CD14-positive monocyte (primary cell): ENCODE data around the gene CTR9. TPM values are rescaled to one million over a fixed set of nuclear protein-coding genes. Genes with fewer than 3 reads are reported as not detected.
A peak's percentile ranks its signal among the peaks of the same experiment; 100 is the strongest.

Experiments
- DNase-seq, 3 donors: peaks; one replicate each; pipeline ENCODE4 v3.0.0-alpha.2; 2011 to 2022
- H2AFZ ChIP-seq: 2 replicates; pipeline ENCODE4 v1.6.0; 2012; ENCODE audit warnings: mild to moderate bottlenecking, low read depth, low read length, inconsistent platforms; ENCODE audit not compliant: insufficient read depth, poor library complexity, severe bottlenecking
- H3K27ac ChIP-seq, 2 donors: 1 replicate in 1 of 2; 2 replicates in 1 of 2; pipeline ENCODE4 v1.5.1; 2012 to 2013; ENCODE audit warnings: low read length in 2 of 2, control low read depth in 1 of 2, inconsistent platforms in 1 of 2, low read depth in 1 of 2, mild to moderate bottlenecking in 1 of 2
- H3K27me3 ChIP-seq, 2 donors: one replicate each; pipeline versions ENCODE4 v1.6.0 to v1.6.1; 2011 to 2013; ENCODE audit warnings: low read length in 2 of 2; ENCODE audit not compliant: control insufficient read depth in 2 of 2, insufficient read depth in 2 of 2
- H3K36me3 ChIP-seq, 2 donors: replicated peaks in 1 of 2; 1 replicate in 1 of 2; 2 replicates in 1 of 2; pipeline versions ENCODE4 v1.5.1 to v1.6.1; 2012 to 2013; ENCODE audit warnings: low read length in 2 of 2, control low read depth in 1 of 2, inconsistent platforms in 1 of 2, mild to moderate bottlenecking in 1 of 2; ENCODE audit not compliant: insufficient read depth in 2 of 2, control insufficient read depth in 1 of 2
- H3K4me1 ChIP-seq, 2 donors: 1 replicate in 1 of 2; 2 replicates in 1 of 2; pipeline versions ENCODE4 v1.5.1 to v1.6.1; 2012 to 2013; ENCODE audit warnings: low read length in 2 of 2, control low read depth in 1 of 2, inconsistent platforms in 1 of 2, mild to moderate bottlenecking in 1 of 2, moderate library complexity in 1 of 2; ENCODE audit not compliant: insufficient read depth in 2 of 2, control insufficient read depth in 1 of 2
- H3K4me2 ChIP-seq: replicated peaks from 2 replicates; pipeline ENCODE3; 2012; ENCODE audit warnings: low read length, moderate library complexity, mild to moderate bottlenecking; ENCODE audit not compliant: poor library complexity, severe bottlenecking; ENCODE audit errors: extremely low read depth
- H3K4me3 ChIP-seq, 3 experiments: fragments of 200-600 bp in 1 of 3; sonication (generic) in 1 of 3; replicated peaks in 1 of 3; 1 replicate in 2 of 3; 2 replicates in 1 of 3; pipeline ENCODE4 v1.5.1; 2011 to 2013; ENCODE audit warnings: low read length in 3 of 3, mild to moderate bottlenecking in 3 of 3, control low read depth in 2 of 3, low read depth in 2 of 3, inconsistent platforms in 1 of 3, moderate library complexity in 1 of 3
- H3K79me2 ChIP-seq: 2 replicates; pipeline ENCODE4 v1.6.0; 2012; ENCODE audit warnings: mild to moderate bottlenecking, control low read depth, inconsistent platforms, low read length, moderate library complexity; ENCODE audit not compliant: insufficient read depth
- H3K9ac ChIP-seq: 2 replicates; pipeline ENCODE4 v1.6.0; 2017; ENCODE audit warnings: low read length, mild to moderate bottlenecking; ENCODE audit not compliant: insufficient read depth, poor library complexity, severe bottlenecking
- H3K9me3 ChIP-seq, 2 donors: replicated peaks in 1 of 2; 1 replicate in 1 of 2; 2 replicates in 1 of 2; pipeline versions ENCODE4 v1.5.1 to v1.6.1; 2012 to 2013; ENCODE audit warnings: low read length in 2 of 2, control low read depth in 1 of 2; ENCODE audit not compliant: control insufficient read depth in 1 of 2, insufficient read depth in 1 of 2
- H4K20me1 ChIP-seq: 2 replicates; pipeline ENCODE4 v1.6.0; 2012; ENCODE audit warnings: mild to moderate bottlenecking, low read length, control low read depth, moderate library complexity; ENCODE audit not compliant: insufficient read depth
- H3K27ac Mint-ChIP-seq, 7 donors: one replicate each; pipeline ENCODE4 v1.8.0; 2020; ENCODE audit warnings: mild to moderate bottlenecking in 7 of 7, mixed read lengths in 7 of 7, moderate library complexity in 6 of 7, inconsistent platforms in 2 of 7
- H3K27me3 Mint-ChIP-seq, 3 donors: one replicate each; pipeline ENCODE4 v1.8.0; 2021 to 2022; ENCODE audit warnings: low read depth in 3 of 3, mild to moderate bottlenecking in 3 of 3, mixed read lengths in 3 of 3, moderate library complexity in 3 of 3, inconsistent platforms in 1 of 3
- H3K36me3 Mint-ChIP-seq, 2 donors: one replicate each; pipeline ENCODE4 v1.8.0; 2020; ENCODE audit warnings: mixed read lengths in 2 of 2, inconsistent platforms in 1 of 2, mild to moderate bottlenecking in 1 of 2
- H3K4me1 Mint-ChIP-seq: one replicate; pipeline ENCODE4 v1.8.0; 2020; ENCODE audit warnings: mild to moderate bottlenecking, mixed read lengths
- H3K4me3 Mint-ChIP-seq, 2 donors: one replicate each; pipeline ENCODE4 v1.8.0; 2020; ENCODE audit warnings: mild to moderate bottlenecking in 2 of 2, mixed read lengths in 2 of 2, moderate library complexity in 1 of 2
- H3K9me3 Mint-ChIP-seq, 7 donors: one replicate each; pipeline ENCODE4 v1.8.0; 2020 to 2022; ENCODE audit warnings: mixed read lengths in 7 of 7, mild to moderate bottlenecking in 6 of 7, moderate library complexity in 6 of 7, inconsistent platforms in 2 of 7
- CTCF ChIP-seq: fragments of 200-600 bp; IDR thresholded peaks from one replicate; pipeline ENCODE4 v1.8.0; 2022; ENCODE audit warnings: antibody characterized with exemption, mild to moderate bottlenecking
- WGBS: methylation state at CpG from one replicate; pipeline ENCODE4 v1.1.5; 2013; ENCODE audit warnings: missing lambda C conversion rate; ENCODE audit not compliant: insufficient coverage; 5-methylcytosine and 5-hydroxymethylcytosine counted together
- intact Hi-C, 2 donors: fragments of 100-400 bp; cut with micrococcal nuclease; formaldehyde crosslinking; loops; one replicate each; pipeline versions ENCODE4 v1.15.0 to v1.15.1; 2023
- polyA plus RNA-seq, 3 donors: library from polyadenylated mRNA; depleted of rRNA in 1 of 3; unstranded in 2 of 3; stranded (reverse) in 1 of 3; fragments of 300-500 nt in 2 of 3; fragments of >200 nt in 1 of 3; fragmentation: Illumina TruSeq in 2 of 3; gene quantifications; 1 replicate in 2 of 3; 2 replicates in 1 of 3; pipeline ENCODE4 v1.2.3, GENCODE V29; 2012 to 2021

CTR9 gene
- polyA plus RNA-seq, 3 donors = 5.0 to 37.5 (median 18.3) TPM

DNA sequence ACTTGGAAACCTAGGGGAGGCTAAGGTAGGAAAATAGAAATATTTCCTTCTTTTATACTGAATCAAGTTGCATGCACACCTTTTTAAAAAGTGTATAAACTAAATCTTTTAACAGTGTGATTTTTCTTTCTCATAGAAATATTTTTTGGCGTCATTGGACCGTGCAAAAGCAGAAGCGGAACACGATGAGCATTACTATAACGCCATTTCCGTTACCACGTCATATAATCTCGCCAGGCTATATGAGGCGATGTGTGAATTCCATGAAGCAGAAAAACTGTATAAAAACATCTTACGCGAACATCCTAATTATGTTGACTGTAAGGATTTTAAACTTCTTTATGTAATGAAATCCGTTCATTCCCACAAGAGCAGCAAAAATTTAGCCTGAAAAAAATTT lies 13.4 kb downstream of the CTR9 start:
- H3K4me2 ChIP-seq = no peak overlapping the region
- no peak overlapping the region for H3K27ac ChIP-seq
- H3K27me3 Mint-ChIP-seq = no peaks in the 10 kb centered on the region
- no peak for TF ChIP-seq CTCF
- H3K79me2 ChIP-seq = no peaks in the 10 kb centered on the region
- H3K36me3 Mint-ChIP-seq = peaks cover 0 to 56% of the 10 kb centered on the region in 2 donors
- H3K27ac Mint-ChIP-seq = no peak overlapping the region
- peaks cover 56% of the 10 kb centered on the region in 2 donors for H3K36me3 ChIP-seq
- H3K9me3 ChIP-seq = no peaks in the 10 kb centered on the region
- H3K4me1 Mint-ChIP-seq = peaks cover 2% of the 10 kb centered on the region
- 83% methylated on average over 7 of the region's 12 CpGs for WGBS
- no peak overlapping the region for H3K4me3 ChIP-seq
- no peak overlapping the region for H3K4me3 Mint-ChIP-seq
- no peaks in the 10 kb centered on the region for H4K20me1 ChIP-seq
- intact Hi-C loops = no loop called here
- no peak for DNase-seq
- no peak overlapping the region for H2AFZ ChIP-seq
- no peaks in the 10 kb centered on the region for H3K27me3 ChIP-seq
- H3K9me3 Mint-ChIP-seq = no peaks in the 10 kb centered on the region
- no peaks in the 10 kb centered on the region for H3K4me1 ChIP-seq
- H3K9ac ChIP-seq = no peak overlapping the region

DNA sequence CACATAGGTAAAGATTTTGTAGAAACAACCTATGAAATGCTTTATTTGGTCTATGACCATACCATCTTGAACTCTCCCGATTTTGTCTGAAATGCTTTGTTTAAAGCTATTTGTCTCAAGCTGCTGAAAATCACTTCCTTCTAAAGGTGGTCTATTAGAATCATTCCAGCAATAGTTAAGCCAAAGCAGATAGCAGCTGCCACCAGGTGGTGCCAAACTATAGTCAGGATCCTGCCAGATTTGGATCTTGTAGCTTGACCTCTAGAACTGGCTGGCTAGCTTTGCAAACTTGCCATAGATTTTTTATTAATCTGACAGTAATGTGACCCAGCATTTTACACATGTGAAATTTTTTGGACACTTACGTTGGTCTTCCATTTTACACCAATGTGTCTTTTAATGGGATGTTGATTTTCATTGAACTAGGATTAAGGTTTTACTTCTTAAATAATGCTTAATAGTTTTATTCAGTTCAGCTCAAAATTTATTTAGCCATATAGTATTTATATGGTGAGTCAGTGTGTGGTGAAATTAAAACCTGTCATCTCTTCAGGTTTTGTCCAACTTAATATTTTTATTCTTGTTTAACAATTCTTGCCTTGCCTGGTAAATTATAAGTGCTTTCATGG lies 19.7 kb downstream of the CTR9 start:
- Histone ChIP-seq H3K36me3 (peaks cover 0 to 37% of the 10 kb centered on the region in 2 donors), H2AFZ (no peak overlapping the region), H3K27me3 (no peaks in the 10 kb centered on the region), H3K9ac (no peak overlapping the region), H3K79me2 (no peaks in the 10 kb centered on the region), H3K4me1 (no peaks in the 10 kb centered on the region), H3K4me3 (no peak overlapping the region), H3K9me3 (no peaks in the 10 kb centered on the region), H3K4me2 (no peak overlapping the region), H4K20me1 (no peaks in the 10 kb centered on the region), H3K27ac (no peak overlapping the region)
- TF ChIP-seq CTCF = peak; percentile 70
- peaks cover 49 to 62% of the 10 kb centered on the region in 2 donors for H3K36me3 Mint-ChIP-seq
- DNase-seq = peak; percentile 20 to 35 (median 22)
- no CpG with 5 or more reads among the region's 2 CpGs for WGBS
- no peaks in the 10 kb centered on the region for H3K4me1 Mint-ChIP-seq
- no peak overlapping the region for H3K27ac Mint-ChIP-seq
- intact Hi-C loops = no loop called here
- no peaks in the 10 kb centered on the region for H3K27me3 Mint-ChIP-seq
- H3K9me3 Mint-ChIP-seq = no peaks in the 10 kb centered on the region
- H3K4me3 Mint-ChIP-seq = no peak overlapping the region
